MCF 10A (cell line): ENCODE measurements around the gene PPM1K. TPM values are rescaled to one million over a fixed set of nuclear protein-coding genes. Genes with fewer than 3 reads are reported as not detected.
"Not testable (repeated sequence)": the region's sequence is repeated elsewhere in the genome, so short reads cannot be mapped to it uniquely, and the experiment has no call there.

Experiments
- BruUV-seq: library from RNA; stranded (reverse); fragments of 400-500 nt; replicated peaks from 2 replicates; lab custom pipeline; 2021; lab: Mats Ljungman, UMichigan
- CTCF ChIA-PET: fragments of 300-600 bp; sonication (Branson Sonifier 250); formaldehyde crosslinking; extraction: SDS; loops from one replicate; lab custom pipeline; 2021; ENCODE audit warnings: antibody characterized with exemption, inconsistent platforms; lab: Yijun Ruan, JAX
- POLR2A ChIA-PET: fragments of 300-600, 350-650 bp; sonication (Branson Sonifier 250); formaldehyde crosslinking; extraction: SDS; loops from one replicate; lab custom pipeline; 2020; ENCODE audit warnings: antibody characterized with exemption, inconsistent platforms; lab: Yijun Ruan, JAX
- DNase-seq: peaks from one replicate; pipeline ENCODE4 v3.0.0-alpha.2; 2018; ENCODE audit not compliant: unreplicated experiment
- H3K27ac Mint-ChIP-seq: one replicate; pipeline ENCODE4 v1.8.0; 2022; ENCODE audit warnings: mild to moderate bottlenecking, low read depth, mixed read lengths; ENCODE audit not compliant: unreplicated experiment
- H3K27me3 Mint-ChIP-seq: one replicate; pipeline ENCODE4 v1.8.0; 2022; ENCODE audit warnings: mixed read lengths; ENCODE audit not compliant: insufficient read depth, unreplicated experiment
- H3K36me3 Mint-ChIP-seq: one replicate; pipeline ENCODE4 v1.8.0; 2022; ENCODE audit warnings: mild to moderate bottlenecking, moderate library complexity, mixed read lengths; ENCODE audit not compliant: insufficient read depth, unreplicated experiment
- H3K4me1 Mint-ChIP-seq: one replicate; pipeline ENCODE4 v1.8.0; 2022; ENCODE audit warnings: mixed read lengths; ENCODE audit not compliant: insufficient read depth, unreplicated experiment
- H3K4me3 Mint-ChIP-seq: one replicate; pipeline ENCODE4 v1.8.0; 2022; ENCODE audit warnings: mild to moderate bottlenecking, moderate library complexity, mixed read lengths; ENCODE audit not compliant: unreplicated experiment
- H3K9me3 Mint-ChIP-seq: one replicate; pipeline ENCODE4 v1.8.0; 2022; ENCODE audit warnings: mixed read lengths; ENCODE audit not compliant: unreplicated experiment
- intact Hi-C: fragments of 100-400 bp; cut with micrococcal nuclease; formaldehyde crosslinking; loops from 2 replicates; pipeline ENCODE4 v1.14.1; 2022
- total RNA-seq: library from RNA; stranded (reverse); gene quantifications from 2 replicates; pipeline ENCODE4 v1.2.3, GENCODE V29; 2022
- TF ChIP-seq, protein P1 (sequence below): fragments of 200-600 bp; IDR thresholded peaks from one replicate; pipeline ENCODE4 v1.8.0; 2022; ENCODE audit warnings: antibody characterized with exemption, mild to moderate bottlenecking; ENCODE audit not compliant: unreplicated experiment

The PPM1K gene
- total RNA-seq, 1 experiment from 2014 or later: 21.0 TPM

DNA sequence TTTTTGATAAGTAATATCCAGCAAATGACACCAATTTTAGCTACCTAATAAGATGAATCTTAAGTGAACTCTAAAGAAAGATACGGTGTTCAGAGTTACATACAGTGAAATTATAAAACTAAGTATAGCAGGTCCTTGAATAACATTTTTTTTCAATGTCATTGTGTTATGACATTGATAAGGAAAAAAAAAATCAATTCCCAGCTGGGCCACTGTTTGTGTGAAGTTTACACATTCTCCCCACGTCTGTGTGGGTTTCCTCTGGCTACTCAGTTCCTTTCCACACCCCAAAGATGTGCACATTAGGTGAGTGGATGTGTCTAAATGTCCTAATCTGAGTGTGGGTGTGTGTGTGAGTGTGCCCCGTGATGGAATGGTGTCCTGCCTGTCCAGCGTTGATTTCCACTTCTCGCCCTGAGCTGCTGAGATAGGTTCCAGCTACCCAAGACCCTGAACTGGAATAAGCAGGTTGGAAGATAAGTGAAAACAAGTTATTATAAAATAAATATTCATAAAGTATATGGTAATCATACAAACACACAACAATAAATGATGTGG lies 31.2 kb upstream of the PPM1K start:
- no peak for DNase-seq
- peaks cover 17% of the 10 kb centered on the region for H3K27me3 Mint-ChIP-seq
- no peaks in the 10 kb centered on the region for H3K36me3 Mint-ChIP-seq
- peaks cover 6% of the 10 kb centered on the region for H3K4me1 Mint-ChIP-seq
- POLR2A ChIA-PET: interaction anchor here (0.9 to 1.1 kb wide), 2 partner anchors 31 to 54 kb away, joined by 3 to 4 read pairs; partner anchors contain the start of gene PPM1K
- H3K4me3 Mint-ChIP-seq: no peak overlapping the region
- TF ChIP-seq, protein P1, sequence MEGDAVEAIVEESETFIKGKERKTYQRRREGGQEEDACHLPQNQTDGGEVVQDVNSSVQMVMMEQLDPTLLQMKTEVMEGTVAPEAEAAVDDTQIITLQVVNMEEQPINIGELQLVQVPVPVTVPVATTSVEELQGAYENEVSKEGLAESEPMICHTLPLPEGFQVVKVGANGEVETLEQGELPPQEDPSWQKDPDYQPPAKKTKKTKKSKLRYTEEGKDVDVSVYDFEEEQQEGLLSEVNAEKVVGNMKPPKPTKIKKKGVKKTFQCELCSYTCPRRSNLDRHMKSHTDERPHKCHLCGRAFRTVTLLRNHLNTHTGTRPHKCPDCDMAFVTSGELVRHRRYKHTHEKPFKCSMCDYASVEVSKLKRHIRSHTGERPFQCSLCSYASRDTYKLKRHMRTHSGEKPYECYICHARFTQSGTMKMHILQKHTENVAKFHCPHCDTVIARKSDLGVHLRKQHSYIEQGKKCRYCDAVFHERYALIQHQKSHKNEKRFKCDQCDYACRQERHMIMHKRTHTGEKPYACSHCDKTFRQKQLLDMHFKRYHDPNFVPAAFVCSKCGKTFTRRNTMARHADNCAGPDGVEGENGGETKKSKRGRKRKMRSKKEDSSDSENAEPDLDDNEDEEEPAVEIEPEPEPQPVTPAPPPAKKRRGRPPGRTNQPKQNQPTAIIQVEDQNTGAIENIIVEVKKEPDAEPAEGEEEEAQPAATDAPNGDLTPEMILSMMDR: no peak
- intact Hi-C loops: no loop called here
- H3K9me3 Mint-ChIP-seq: peaks cover 9% of the 10 kb centered on the region
- no TSS peak for BruUV-seq
- H3K27ac Mint-ChIP-seq: no peak overlapping the region
- CTCF ChIA-PET: interaction anchor here (1.0 kb wide), 1 partner anchor 31 kb away, joined by 3 read pairs; the partner anchor contains the start of gene PPM1K

DNA sequence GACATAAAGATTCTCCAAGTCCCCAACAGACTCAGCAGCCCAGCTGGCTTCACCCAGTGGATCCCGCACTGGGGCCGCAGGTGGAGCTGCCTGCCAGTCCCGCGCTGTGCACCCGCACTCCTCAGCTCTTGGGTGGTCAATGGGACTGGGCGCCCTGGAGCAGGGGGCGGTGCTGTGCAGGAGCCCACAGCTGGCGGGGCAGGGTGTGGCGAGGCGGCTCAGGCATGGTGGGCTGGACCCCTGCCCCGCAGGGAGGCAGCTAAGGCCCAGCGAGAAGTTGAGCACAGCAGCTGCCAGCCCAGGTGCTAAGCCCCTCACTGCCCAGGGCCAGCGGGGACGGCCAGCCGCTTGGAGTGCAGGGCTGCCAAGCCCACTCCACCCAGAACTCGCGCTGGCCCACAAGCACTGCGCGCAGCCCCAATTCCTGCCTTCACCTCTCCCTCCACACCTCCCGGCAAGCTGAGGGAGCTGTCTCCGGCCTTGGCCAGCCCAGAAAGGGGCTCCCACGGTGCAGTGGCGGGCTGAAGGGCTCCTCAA lies 28.8 kb upstream of the PPM1K start:
- H3K27ac Mint-ChIP-seq, H3K4me1 Mint-ChIP-seq, DNase-seq, H3K4me3 Mint-ChIP-seq, H3K36me3 Mint-ChIP-seq, BruUV-seq, H3K9me3 Mint-ChIP-seq, intact Hi-C loops: not testable (repeated sequence)
- POLR2A ChIA-PET: interaction anchor here (0.6 to 1.2 kb wide), 2 partner anchors 21 to 145 kb away, joined by 3 read pairs; no protein-coding TSS in a partner anchor
- H3K27me3 Mint-ChIP-seq: peaks cover 40% of the 10 kb centered on the region
- CTCF ChIA-PET: interaction anchor here (0.6 to 0.8 kb wide), 2 partner anchors 29 to 49 kb away, joined by 3 to 4 read pairs; partner anchors contain the start of gene PPM1K

- no TSS peak for BruUV-seq
- peaks cover 45% of the 10 kb centered on the region for H3K27me3 Mint-ChIP-seq
These were observed 24.2 kb upstream of the PPM1K start for GRCh38 chr4:88308587-88308986.

DNA sequence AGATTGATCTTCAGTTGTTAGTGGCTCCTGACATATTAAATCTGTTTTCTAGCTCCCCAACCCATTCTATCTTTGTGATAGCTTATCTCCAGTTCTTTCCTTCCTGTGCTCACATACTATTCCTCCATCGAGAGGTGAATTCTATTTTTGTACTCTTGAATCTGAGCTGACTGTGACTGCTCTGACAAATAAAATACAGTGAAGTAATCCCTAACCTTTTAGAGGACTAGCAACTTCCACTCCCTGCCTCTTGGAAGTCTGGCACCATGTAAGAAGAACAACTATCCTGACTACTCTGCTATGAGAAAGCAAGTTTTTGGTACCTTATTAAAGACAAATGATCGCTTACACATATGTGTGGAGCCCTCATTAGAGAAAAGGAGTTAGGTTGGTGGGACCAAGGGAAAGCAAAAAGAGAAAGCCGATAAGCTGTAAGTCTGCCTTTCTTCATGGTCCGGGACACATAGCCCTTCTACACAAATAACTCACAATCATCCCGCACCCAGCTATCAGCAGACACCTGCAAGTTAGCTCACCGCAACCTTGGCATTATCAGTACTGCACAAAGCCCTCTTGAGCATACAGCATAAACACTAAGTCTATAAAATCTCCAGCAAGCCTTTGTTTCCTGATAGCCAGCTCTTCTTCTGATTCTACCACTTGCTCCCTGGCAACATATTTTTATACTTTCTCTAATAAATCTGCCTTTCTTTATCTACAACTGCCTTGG lies 13.5 kb upstream of the PPM1K start:
- no peaks in the 10 kb centered on the region for H3K9me3 Mint-ChIP-seq
- no peaks in the 10 kb centered on the region for H3K27me3 Mint-ChIP-seq
- no peaks in the 10 kb centered on the region for H3K4me1 Mint-ChIP-seq
- no peak overlapping the region for H3K4me3 Mint-ChIP-seq
- no TSS peak for BruUV-seq
- no peaks in the 10 kb centered on the region for H3K36me3 Mint-ChIP-seq
- CTCF ChIA-PET: interaction anchor here (0.5 to 1.0 kb wide), 3 partner anchors 65 to 642 kb away, joined by 3 read pairs; no protein-coding TSS in a partner anchor
- TF ChIP-seq, protein P1: no peak
- intact Hi-C loops: no loop called here
- POLR2A ChIA-PET: interaction anchor here (0.8 to 4.9 kb wide), 2 partner anchors 14 to 36 kb away, joined by 3 to 20 read pairs; partner anchors contain the start of gene PPM1K
- DNase-seq: no peak
- H3K27ac Mint-ChIP-seq: no peak overlapping the region

More at GRCh38 chr4:88308587-88308986, 24.2 kb upstream of the PPM1K start:
- ChIA-PET CTCF (no interaction called here), POLR2A (no interaction called here)
- H3K36me3 Mint-ChIP-seq: no peaks in the 10 kb centered on the region
- H3K9me3 Mint-ChIP-seq: peaks cover 9% of the 10 kb centered on the region
- no peak overlapping the region for H3K4me3 Mint-ChIP-seq
- intact Hi-C loops: no loop called here
- no peaks in the 10 kb centered on the region for H3K4me1 Mint-ChIP-seq
- TF ChIP-seq, protein P1: no peak
- H3K27ac Mint-ChIP-seq: no peak overlapping the region
- DNase-seq: no peak
